OCI-LY7 (cell line): ENCODE data around the gene RBBP7.

Source experiments
- EZH2phosphoT487 ChIP-seq: fragments of 200-600 bp; sonication (generic); IDR thresholded peaks from 2 replicates; pipeline ENCODE4 v1.6.1; 2018; ENCODE audit warnings: low read depth, borderline replicate concordance, mild to moderate bottlenecking, mixed run types, antibody characterized with exemption, low read length, moderate library complexity, mixed read lengths
- TF ChIP-seq, protein P1 (sequence below): fragments of 200-600 bp; sonication (generic); conservative IDR thresholded peaks from 2 replicates; pipeline ENCODE4 v1.5.1; 2014; ENCODE audit warnings: mild to moderate bottlenecking, antibody characterized with exemption, low read length, moderate library complexity, mixed read lengths

DNA sequence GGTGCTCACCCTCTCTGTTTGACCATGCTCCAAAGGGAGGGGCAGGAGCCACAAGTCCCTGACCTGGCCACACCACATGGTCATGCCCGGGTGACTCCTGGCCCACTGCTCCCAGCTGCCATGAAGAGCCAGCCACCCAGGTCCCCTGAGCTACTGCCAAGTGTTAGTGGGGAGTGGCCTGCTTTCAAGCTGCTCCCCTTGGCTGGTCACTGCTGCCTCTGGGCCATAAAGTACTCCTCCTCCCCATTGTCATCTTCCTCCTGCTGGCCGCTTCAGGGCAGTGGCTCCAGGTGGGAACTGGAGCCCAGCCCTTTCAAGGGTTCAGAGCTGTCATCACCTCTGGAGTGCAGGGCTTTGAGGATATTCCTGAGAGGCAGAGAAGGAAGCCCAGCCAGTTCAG is 27.3 kb upstream of the RBBP7 start:
- TF ChIP-seq, protein P1, sequence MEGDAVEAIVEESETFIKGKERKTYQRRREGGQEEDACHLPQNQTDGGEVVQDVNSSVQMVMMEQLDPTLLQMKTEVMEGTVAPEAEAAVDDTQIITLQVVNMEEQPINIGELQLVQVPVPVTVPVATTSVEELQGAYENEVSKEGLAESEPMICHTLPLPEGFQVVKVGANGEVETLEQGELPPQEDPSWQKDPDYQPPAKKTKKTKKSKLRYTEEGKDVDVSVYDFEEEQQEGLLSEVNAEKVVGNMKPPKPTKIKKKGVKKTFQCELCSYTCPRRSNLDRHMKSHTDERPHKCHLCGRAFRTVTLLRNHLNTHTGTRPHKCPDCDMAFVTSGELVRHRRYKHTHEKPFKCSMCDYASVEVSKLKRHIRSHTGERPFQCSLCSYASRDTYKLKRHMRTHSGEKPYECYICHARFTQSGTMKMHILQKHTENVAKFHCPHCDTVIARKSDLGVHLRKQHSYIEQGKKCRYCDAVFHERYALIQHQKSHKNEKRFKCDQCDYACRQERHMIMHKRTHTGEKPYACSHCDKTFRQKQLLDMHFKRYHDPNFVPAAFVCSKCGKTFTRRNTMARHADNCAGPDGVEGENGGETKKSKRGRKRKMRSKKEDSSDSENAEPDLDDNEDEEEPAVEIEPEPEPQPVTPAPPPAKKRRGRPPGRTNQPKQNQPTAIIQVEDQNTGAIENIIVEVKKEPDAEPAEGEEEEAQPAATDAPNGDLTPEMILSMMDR, result no peak
- no peak for TF ChIP-seq EZH2phosphoT487
